Endodermal cell (in vitro differentiated cells): ENCODE results near the gene DDAH1. TPM values are rescaled to one million over a fixed set of nuclear protein-coding genes. Genes with fewer than 3 reads are reported as not detected.
A peak's percentile ranks its signal among the peaks of the same experiment; 100 is the strongest.

Experiments used
- DNase-seq: peaks from one replicate; pipeline ENCODE4 v3.0.0-alpha.2; 2017
- H3K27ac ChIP-seq: 2 replicates; pipeline ENCODE4 v1.5.1; 2013; ENCODE audit warnings: mild to moderate bottlenecking, low read depth, low read length, moderate library complexity
- H3K27me3 ChIP-seq: 2 replicates; pipeline ENCODE4 v1.6.1; 2013; ENCODE audit warnings: mild to moderate bottlenecking, low read length, moderate library complexity; ENCODE audit not compliant: insufficient read depth, control insufficient read depth, poor library complexity, severe bottlenecking
- H3K36me3 ChIP-seq: 2 replicates; pipeline ENCODE4 v1.7.0; 2013; ENCODE audit warnings: mild to moderate bottlenecking, low read length, moderate library complexity; ENCODE audit not compliant: control insufficient read depth, insufficient read depth
- H3K4me1 ChIP-seq: one replicate; pipeline ENCODE4 v1.7.0; 2013; ENCODE audit warnings: low read length; ENCODE audit not compliant: control insufficient read depth, insufficient read depth
- H3K4me3 ChIP-seq: 2 replicates; pipeline ENCODE4 v1.5.1; 2013; ENCODE audit warnings: mild to moderate bottlenecking, low read length, moderate library complexity
- H3K9ac ChIP-seq: 2 replicates; pipeline ENCODE4 v1.6.1; 2013; ENCODE audit warnings: mild to moderate bottlenecking, low read length, moderate library complexity; ENCODE audit not compliant: poor library complexity, severe bottlenecking; ENCODE audit errors: extremely low read depth
- H3K9me3 ChIP-seq: 2 replicates; pipeline ENCODE4 v1.6.1; 2013; ENCODE audit warnings: mild to moderate bottlenecking, low read length, moderate library complexity; ENCODE audit not compliant: control insufficient read depth
- H3K27ac Mint-ChIP-seq: 2 replicates; pipeline ENCODE4 v1.8.0; 2020; ENCODE audit warnings: mixed read lengths
- H3K27me3 Mint-ChIP-seq: 2 replicates; pipeline ENCODE4 v1.8.0; 2021; ENCODE audit warnings: mild to moderate bottlenecking, mixed read lengths; ENCODE audit not compliant: insufficient read depth
- H3K36me3 Mint-ChIP-seq: 2 replicates; pipeline ENCODE4 v1.8.0; 2020; ENCODE audit warnings: low read depth, mixed read lengths
- H3K4me1 Mint-ChIP-seq: 2 replicates; pipeline ENCODE4 v1.8.0; 2020; ENCODE audit warnings: mixed read lengths
- H3K4me3 Mint-ChIP-seq: 2 replicates; pipeline ENCODE4 v1.8.0; 2020; ENCODE audit warnings: mild to moderate bottlenecking, moderate library complexity, mixed read lengths
- H3K9me3 Mint-ChIP-seq: 2 replicates; pipeline ENCODE4 v1.8.0; 2020; ENCODE audit warnings: mild to moderate bottlenecking, mixed read lengths
- WGBS, 2 experiments: methylation state at CpG; one replicate each; pipeline versions ENCODE4 v1.1.5 to v1.1.7; 2013; ENCODE audit warnings: missing lambda C conversion rate in 2 of 2, mixed read lengths in 1 of 2; ENCODE audit not compliant: insufficient coverage in 1 of 2, insufficient read length in 1 of 2; 5-methylcytosine and 5-hydroxymethylcytosine counted together
- total RNA-seq, 2 donors: library from RNA; stranded (reverse); fragmentation: NEBNext Ultra II Directional in 1 of 2; extraction: Animal tissue kit (Norgen Biotek cat#: 25700) in 1 of 2; gene quantifications; 2 replicates in 1 of 2; 3 replicates in 1 of 2; pipeline ENCODE4 v1.2.1, GENCODE V29; 2021
- TF ChIP-seq, protein P1 (sequence below): fragments of 200-600 bp; sonication (generic); conservative IDR thresholded peaks from 2 replicates; pipeline ENCODE4 v1.5.0; 2021; ENCODE audit warnings: antibody characterized with exemption, mild to moderate bottlenecking

Gene DDAH1
- total RNA-seq, 2 donors from 2014 or later: 16.3 to 22.8 TPM

- Histone ChIP-seq H3K4me3 (peak overlapping the region; percentile 82), H3K27me3 (peaks cover 37% of the 10 kb centered on the region), H3K4me1 (no peaks in the 10 kb centered on the region), H3K9me3 (no peaks in the 10 kb centered on the region), H3K27ac (no peak overlapping the region), H3K36me3 (no peaks in the 10 kb centered on the region), H3K9ac (no peak overlapping the region)
- Mint-ChIP-seq H3K4me1 (peaks cover 7% of the 10 kb centered on the region), H3K4me3 (peak overlapping the region; percentile 65), H3K27ac (no peak overlapping the region), H3K9me3 (no peaks in the 10 kb centered on the region), H3K36me3 (no peaks in the 10 kb centered on the region), H3K27me3 (peaks cover 39% of the 10 kb centered on the region)
- 8 to 12% methylated on average over 9 to 26 of the region's 26 CpGs for WGBS, 2 experiments
- no peak for DNase-seq
- TF ChIP-seq, protein P1, sequence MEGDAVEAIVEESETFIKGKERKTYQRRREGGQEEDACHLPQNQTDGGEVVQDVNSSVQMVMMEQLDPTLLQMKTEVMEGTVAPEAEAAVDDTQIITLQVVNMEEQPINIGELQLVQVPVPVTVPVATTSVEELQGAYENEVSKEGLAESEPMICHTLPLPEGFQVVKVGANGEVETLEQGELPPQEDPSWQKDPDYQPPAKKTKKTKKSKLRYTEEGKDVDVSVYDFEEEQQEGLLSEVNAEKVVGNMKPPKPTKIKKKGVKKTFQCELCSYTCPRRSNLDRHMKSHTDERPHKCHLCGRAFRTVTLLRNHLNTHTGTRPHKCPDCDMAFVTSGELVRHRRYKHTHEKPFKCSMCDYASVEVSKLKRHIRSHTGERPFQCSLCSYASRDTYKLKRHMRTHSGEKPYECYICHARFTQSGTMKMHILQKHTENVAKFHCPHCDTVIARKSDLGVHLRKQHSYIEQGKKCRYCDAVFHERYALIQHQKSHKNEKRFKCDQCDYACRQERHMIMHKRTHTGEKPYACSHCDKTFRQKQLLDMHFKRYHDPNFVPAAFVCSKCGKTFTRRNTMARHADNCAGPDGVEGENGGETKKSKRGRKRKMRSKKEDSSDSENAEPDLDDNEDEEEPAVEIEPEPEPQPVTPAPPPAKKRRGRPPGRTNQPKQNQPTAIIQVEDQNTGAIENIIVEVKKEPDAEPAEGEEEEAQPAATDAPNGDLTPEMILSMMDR: no peak
Observed at GRCh38 chr1:85463731-85464496, 1.0 kb downstream of the DDAH1 start.

DNA sequence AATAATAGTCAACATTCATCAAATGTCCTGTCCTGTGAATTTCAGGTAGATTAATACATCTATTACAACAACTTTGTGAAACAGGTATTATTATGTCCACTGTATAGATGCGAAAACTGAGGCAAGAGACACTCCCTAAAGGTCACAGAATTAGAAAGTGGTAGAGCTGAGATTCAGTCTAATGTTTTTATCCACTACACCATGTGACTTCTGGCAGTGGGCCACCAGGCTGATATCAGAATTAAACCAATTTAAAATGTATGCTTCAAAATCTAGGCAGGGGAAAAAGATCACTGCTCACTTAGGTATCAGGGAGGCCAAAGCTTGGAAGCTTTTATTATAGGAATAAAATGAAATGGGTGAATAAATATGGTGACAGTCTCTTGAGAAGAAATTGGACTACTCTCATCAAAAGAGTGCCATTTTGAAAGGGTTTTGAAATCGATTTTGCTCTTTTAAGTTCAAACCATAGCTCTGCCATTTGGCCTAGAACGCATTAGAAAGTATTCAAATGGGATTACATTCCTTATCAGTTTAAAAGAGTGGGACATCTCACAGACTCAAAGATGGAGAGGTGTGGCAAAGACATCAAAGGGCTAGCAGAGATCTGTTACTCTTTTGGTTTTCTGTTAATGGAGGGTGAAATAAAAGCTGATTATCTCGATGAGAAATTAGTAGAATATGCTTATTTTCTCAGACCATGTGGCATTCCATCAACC is 1.9 kb downstream of the DDAH1 start:
- Histone ChIP-seq H3K4me3 (no peak overlapping the region), H3K9me3 (no peaks in the 10 kb centered on the region), H3K9ac (no peak overlapping the region), H3K36me3 (no peaks in the 10 kb centered on the region), H3K4me1 (no peaks in the 10 kb centered on the region), H3K27ac (no peak overlapping the region), H3K27me3 (peaks cover 37% of the 10 kb centered on the region)
- no peak for DNase-seq
- Mint-ChIP-seq H3K36me3 (no peaks in the 10 kb centered on the region), H3K4me1 (peaks cover 7% of the 10 kb centered on the region), H3K27ac (no peak overlapping the region), H3K9me3 (no peaks in the 10 kb centered on the region), H3K4me3 (peak overlapping the region; percentile 65), H3K27me3 (peaks cover 39% of the 10 kb centered on the region)
- TF ChIP-seq, protein P1: no peak
- 63 to 75% methylated on average over 2 to 4 of the region's 4 CpGs for WGBS, 2 experiments

GRCh38 chr1:85461216-85461918 is 3.6 kb downstream of the DDAH1 start:
- Histone ChIP-seq H3K27me3 (peaks cover 35% of the 10 kb centered on the region), H3K36me3 (no peaks in the 10 kb centered on the region), H3K27ac (no peak overlapping the region), H3K4me1 (no peaks in the 10 kb centered on the region), H3K4me3 (no peak overlapping the region), H3K9ac (no peak overlapping the region), H3K9me3 (no peaks in the 10 kb centered on the region)
- Mint-ChIP-seq H3K27ac (no peak overlapping the region), H3K4me3 (no peak overlapping the region), H3K27me3 (peaks cover 38% of the 10 kb centered on the region), H3K36me3 (no peaks in the 10 kb centered on the region), H3K4me1 (peaks cover 7% of the 10 kb centered on the region), H3K9me3 (no peaks in the 10 kb centered on the region)
- no peak for DNase-seq
- WGBS, 2 experiments: 58 to 59% methylated on average over 4 of the region's 5 CpGs
- TF ChIP-seq, protein P1: no peak
